HCEC 1CT (cell line): ENCODE data around the gene TBL1Y.
"Not testable (repeated sequence)": the region's sequence is repeated elsewhere in the genome, so short reads cannot be mapped to it uniquely, and the experiment has no call there.

Experiments
- DNase-seq: peaks from one replicate; pipeline ENCODE4 v3.0.0-alpha.2; 2017

Gene TBL1Y

DNA sequence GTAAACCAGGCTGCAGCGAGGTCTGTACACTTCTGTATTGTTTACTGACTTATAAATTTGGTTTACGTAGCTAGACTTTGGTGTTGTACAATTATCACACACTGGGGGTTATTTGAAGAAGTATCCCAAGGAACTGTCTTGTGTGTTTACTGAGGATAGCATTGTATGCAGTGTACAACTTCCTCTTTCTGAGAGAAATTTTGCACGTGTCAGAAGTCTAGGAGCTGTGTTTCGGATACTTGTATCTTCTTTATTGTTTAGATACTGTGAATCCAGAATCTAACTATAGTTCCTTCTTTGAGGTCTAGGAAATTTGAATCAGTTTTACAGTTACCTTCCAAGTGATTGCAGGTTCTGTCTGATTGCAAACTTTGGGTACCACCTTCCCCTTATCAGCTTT is 64.5 kb downstream of the TBL1Y start:
- no peak for DNase-seq

DNA sequence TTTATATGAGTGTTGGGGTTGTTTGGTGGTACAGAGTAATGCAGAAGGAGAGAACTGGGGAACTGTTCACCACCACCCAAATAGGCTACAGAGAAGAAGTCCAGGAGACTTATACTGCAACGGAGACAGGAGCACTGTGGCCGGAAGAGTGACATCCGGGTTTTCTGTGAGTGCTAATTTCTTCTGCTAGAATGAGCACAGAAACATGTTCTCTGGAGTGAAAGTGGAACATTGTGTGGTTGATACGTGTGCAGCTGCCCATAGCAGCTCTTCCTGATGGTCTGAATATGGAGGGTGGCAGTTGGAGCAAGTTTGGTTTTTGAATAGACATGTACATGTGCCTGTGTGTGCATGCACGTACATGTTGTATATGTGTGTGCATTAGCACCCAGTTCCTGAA is 67.3 kb downstream of the TBL1Y start:
- DNase-seq: no peak

DNA sequence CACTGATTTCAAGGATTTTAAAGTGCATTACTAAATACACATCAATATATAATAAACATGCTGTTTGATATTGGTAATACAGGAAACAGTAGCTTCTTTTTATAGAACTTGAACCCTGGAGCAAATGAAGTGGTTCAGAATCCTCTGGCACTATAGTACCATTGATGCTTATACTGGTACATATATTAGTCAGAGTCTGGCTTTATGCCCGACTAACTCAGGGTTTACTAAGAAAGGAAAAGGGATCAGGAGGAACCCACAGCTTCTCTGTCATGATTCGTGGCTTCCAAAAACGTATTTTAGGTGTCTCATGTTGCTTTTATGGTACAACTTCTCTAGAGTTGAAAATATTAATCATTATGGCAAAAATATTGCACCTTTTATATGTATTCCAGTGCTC is 72.7 kb downstream of the TBL1Y start:
- DNase-seq: no peak

DNA sequence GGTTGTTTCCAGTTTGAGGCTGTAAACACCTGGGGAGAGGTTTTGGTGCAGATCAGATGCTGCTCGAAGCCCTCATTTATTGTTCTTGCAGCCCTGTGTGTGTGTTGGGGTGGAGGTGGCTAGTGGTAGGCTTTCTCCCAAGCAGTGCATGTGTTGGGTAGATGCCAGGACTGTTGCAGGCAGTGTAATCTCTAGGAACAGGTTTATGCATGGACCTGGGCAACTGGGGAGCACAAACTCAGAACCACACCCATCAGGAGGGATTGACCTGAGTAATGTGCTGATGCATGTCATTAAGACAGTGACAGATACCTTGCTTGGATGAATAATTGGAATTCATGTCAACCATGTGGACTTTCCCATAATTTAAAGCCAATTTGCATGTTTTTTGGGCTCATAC is 77.3 kb downstream of the TBL1Y start:
- DNase-seq: no peak

DNA sequence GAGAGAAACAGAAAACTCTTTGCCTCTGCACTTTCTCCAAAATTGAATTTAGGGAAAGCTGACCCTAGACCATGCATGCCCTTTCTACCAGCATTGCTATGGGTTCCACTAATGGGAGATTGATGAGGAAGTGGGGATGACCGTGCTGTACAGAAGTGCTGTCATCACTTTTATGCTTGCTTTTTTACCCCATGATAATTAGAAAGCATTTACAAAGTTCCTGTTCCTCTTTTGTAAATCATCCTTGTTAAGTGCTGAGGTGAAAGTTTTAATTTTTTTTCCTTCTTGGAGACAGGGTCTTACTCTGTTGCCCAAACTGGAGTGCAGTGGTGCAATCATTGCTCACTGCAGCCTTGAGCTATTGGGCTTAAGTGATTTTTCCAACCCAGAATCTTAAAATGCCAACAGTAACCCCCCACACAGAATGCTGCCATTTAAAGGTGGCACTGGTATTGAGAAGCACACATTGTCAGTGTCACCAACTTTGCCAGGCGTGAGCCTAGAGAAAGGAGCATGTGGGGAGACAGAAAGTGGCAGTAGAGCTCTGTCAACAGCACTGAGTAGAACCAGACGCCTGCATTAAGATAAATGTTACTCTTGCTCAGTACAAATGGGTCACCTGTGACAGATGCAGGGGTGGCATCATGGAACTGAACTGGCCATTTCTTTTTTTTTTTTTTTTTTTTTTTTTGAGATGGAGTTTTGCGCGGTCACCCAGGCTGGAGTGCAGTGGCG is 79.6 kb downstream of the TBL1Y start:
- no peak for DNase-seq

DNA sequence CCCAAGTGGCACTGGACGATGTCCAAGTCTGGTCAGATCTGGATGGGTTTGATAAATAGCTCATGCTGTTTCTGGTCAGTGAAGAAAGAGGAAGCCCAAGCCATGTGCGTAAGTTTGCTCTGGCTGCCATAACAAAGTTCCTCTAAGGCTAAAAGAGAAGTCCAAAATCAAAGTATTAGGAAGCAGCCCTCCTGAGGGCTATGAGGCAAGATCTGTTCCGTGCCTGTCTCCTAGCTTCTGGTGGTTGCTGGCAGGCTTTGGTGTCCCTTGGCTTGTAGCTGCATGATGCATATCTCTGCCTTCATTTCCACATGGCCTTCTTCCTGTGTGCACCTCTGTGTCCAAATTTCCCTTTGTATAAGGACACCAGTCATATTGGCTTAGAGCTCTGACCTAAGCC is 81.5 kb downstream of the TBL1Y start:
- no peak for DNase-seq

DNA sequence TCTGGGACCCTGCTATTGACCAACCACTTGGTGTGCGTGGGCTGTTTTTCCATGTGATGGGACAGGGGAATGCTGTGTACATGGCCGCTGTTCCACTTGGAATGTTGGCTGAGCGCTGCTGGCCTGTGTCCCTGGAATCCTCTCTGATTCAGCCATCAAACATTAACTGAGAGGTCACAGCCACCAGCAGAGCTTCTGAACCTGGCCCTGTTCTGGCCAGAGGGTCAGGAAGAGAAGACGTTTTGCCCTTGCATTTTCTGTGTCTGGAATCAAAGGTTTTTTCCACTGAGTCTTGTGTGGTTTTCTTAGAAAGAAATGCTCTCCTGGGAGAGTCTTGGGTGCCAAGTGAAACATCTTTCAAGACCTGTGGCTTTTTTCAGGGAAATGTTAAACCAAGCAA is 85.5 kb downstream of the TBL1Y start:
- DNase-seq: no peak

DNA sequence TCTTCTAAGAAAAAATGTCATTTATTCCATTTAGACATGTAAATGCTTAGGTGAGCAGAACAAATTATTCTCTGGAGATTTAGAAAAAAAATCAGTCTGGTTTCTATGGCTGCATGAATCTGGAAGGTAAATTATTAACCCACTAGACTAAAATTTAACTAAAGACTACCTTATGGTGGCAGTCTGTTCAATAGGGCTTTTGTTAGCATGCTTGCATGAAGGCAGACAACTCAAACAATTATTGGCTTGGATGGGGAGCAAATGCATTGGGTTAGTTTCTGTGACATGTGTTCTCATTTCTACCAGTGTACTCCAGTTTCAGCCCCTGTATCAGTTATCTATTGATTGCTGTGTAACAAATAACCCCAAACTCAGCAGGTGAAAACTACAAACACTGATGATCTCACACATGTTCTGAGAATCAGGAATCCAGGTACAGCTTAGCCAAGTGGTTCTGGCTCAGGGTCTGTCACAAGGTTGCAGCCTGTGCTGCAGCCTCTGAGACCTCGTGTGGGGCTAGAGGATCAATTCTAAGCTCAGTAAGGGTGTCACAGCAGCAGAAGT is 87.1 kb downstream of the TBL1Y start:
- no peak for DNase-seq

DNA sequence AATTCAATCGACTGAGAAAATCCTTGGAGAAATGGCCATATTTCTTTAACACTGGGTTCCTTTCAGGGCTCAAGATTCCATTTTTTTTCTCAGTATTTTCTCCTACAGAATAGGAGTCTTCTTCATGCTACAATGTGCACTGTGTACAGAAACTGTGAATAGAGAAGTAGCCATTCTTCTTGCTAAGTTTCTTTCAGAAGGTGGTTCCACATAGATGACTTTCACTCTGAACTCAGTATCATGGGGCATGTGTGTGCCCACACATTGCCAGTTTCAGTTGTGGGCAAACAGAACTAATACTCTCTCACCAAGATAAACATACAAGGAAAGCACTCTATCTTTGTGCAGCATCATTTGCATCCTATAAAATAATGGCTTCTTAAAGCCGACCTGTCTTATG is 89.4 kb downstream of the TBL1Y start:
- no peak for DNase-seq

DNA sequence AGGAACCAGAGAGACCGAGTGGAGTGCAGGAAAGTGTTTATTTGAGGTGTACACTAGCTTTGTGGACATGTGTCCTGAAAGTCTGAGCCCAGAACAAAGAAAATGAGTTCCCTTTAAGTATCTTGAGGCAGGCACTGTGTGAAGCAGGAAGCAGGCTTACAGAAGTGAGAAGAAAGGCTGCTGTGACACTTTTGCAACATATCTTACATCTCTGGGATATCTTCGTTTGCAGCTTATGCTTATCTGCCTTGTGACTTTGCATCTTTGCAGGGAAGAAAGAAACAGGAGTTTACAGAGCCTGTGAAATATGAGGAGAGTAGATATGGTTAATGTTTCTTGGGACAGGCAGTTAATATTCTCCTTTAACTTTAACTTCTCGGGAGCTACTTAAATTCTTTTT is 92.1 kb downstream of the TBL1Y start:
- no peak for DNase-seq

DNA sequence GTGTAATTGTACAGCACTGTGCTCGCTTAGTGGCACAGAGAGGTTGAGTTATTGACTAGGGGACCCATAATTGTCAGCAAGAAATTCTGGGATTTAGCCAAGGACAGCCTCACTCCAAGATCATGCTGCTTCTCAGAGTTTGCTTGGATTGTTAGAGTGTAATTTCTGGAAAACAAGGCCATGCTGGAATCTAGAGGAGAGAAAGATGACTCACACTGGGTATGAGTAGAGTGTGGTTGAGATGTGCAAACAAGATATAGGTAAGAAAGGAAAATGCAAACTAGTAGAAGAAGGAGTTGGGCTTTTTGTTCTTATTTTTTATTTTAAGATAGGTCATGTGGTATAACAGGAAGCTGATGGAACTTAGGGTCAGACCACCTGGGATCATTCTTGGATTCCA is 97.4 kb downstream of the TBL1Y start:
- no peak for DNase-seq

DNA sequence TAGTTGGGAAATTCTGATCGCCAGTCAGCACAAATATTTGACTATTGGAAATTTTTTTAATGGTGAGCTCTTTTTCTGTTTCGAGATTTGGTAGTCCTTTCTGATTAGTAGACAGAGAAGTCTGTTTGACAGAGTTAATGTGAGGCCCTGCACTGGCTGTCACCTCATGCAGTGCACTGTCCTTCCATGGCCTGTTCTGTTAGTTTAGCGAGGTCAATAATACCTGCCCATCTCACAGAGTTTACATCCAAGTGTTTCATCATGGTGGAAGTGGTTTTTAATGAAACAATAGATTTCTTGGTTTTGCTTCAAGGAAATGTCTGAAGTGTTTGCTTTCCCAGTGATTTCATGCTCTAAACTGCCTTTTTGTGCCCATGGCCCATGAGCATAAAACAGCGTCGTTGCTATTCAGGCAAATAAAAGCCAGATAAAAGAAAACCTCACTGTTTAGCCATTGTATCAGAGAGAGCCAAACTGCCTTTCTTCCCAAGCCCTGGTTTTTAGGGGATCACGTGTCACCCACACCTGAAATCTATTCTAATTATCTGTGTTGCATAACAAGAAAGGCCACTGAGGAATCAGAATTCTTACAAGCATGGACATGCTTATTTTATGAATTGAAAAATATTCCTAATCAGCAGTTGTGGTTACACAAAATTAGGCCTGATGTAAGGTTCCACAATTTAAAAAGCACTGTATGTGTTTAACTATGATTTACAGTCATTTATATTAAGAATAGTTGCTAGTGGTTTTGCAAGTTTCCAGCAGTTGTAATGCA is 98.3 kb downstream of the TBL1Y start:
- DNase-seq: no peak

DNA sequence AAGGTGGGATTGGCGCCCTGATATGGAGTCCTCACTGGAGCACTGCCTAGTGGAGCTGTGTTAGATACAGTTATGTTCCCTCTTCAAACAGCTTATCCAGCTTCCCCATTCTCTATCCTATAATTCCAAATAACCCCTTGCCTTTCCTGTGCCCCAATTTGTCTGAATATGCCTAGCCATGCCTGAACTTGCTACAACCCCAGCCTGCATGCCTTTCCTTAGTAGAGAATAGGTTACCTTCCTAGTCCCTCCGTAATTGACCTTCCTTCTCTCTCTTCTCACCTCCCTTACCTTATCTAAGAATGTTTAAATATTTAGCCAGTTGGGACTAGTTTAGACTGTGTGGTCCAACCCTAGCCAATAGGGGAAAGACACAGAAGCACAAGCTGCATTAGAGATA is 102.6 kb downstream of the TBL1Y start:
- no peak for DNase-seq

DNA sequence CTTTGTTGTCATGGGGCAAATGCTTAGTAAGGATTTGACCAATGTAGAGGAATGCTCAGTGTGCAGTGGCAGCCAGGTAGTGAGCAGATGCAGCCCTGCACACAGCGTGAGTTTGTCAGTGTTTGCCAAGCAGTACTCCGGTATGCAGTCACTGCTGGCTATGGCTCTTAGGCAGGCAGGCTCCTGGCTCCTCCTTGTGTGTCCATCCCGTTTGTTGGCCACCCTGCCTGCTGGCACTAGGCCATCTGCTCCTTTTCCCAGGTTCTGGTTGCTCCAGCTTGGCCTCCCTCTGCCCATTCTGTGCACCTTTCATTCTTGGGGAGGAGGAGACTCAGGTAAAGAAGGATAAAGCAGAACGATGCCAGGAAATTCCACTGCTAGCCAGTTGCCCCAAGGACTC is 106.0 kb downstream of the TBL1Y start:
- DNase-seq: no peak

DNA sequence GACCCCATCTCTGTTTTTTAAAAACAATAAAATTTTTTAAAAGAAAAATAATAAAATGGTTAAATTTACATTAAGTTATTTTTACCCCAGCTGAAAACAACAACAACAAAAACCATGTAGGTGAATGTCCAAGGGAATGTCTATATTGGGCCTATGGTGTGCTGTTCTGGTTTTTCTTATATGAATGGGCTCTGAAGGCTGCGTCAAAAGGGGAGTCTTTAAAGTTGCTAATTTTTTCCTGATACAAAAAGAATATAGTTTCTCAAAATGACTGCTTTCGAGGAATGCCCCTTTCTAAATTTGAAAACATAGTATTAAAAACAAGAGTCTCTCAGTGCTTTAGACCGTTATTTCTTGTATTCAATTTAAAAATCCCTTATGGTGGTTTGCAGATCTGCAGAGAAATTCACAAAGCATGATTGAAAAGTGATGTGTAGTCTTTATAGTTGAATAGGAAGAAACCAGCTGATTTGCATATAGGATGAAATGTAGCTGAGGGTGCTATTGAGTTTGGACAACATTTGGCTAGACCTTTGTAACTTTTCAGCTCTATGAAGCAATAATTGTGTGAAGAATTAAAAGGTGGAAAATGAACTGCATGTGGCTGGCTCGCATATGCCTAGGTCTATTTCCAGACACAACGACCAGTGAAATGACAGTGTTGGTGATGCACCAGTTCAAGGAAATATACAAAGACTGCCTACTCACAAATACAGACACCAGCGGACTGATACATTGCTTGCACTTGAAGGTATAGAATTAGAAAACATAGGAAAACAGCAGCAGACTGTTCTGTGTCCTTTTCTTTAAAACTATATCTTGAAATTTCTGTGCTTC is 107.0 kb downstream of the TBL1Y start:
- DNase-seq: no peak

DNA sequence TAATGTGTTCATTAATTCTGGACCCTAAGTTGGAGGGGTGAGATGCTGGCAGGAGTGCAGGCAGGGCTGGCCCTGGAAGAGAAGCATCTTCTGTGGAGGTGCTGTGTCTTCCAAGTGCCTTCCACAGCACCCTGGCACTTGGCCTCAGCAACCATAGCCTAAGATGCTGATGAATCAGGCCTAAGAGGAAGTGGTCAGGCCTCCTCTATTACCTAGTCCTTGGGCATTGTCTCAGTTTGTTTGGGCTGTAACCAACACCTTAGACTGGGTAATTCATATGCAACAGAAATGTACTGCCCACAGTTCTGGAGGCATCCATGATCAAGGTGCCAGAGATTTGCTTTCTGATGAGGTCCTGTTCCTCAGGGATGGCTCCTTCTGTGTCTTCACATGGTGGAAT is 128.5 kb downstream of the TBL1Y start:
- no peak for DNase-seq

DNA sequence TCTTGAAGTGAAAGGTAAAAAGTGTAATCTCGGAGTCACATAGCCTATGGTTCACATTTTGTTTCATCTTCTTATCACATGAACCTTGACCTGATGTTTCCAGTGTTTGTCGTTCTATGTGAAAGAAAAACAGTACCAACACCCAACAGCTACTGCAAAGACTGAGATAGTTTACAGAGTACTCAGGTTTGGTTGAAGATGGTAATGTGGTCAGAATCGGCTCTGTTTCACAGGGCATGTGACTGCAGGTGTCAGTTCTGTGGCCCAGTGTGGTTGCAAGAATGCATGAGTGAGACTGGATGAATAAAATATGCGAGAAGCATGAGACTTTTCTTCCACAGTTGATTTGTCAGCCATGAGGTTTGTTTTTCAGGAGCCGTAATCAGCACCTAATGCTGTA is 130.2 kb downstream of the TBL1Y start:
- DNase-seq: no peak

DNA sequence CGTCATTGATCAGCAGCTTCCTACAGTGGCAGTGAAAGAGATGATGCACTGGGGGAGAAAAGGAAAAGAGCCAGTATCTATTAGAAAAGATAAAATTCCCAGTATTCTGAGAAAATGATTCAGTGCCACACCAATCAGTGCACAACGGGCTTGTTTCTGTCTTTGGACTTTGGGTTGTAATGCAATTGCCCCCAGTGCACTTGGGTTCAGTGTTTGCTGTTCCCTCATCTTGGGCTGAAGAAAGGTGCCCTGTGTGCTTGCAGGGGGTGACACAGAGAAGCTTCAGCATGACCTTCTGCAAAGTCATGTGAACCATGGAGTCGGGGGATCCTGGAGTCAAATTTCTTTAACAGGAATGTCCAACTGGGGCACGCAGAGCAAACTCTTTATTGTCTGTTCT is 131.5 kb downstream of the TBL1Y start:
- no peak for DNase-seq

DNA sequence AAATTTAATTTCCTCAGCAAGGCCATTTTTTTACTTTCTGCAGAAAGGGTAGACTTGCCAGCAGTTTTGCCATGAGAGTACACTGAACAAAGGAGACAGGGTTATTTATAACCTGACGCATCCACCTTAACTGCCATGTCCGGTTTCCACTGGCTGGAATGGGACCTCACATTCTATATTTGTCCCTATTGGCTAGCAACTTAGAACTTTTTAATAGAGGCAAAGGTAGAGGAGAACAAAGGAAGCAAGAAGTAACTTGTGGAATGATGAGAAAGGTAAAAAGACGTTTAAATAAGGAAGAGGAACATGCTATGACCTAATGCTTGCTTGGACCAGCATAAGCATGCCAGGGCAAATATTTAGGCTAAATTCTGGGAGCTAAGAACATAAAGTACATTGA is 142.0 kb downstream of the TBL1Y start:
- DNase-seq: not testable (repeated sequence)

DNA sequence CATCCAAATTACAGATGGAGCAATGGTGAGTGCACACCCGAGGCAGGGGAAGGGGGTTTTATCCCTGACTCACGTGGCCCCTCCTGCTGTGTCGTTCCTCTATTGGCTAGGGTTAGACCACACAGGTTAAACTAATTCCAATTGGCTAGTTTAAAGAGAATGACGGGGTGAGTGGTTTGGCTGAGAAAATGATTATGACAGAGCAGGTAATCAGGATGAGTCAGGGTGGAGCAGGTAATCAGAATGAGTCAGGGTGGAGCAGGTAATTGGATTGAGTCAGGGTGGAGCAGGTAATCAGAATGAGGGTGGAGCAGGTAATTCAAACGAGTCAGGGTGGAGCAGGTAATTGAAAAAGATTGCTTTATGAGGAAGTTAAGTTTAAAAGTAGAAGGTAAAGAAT is 146.4 kb downstream of the TBL1Y start:
- DNase-seq: no peak

DNA sequence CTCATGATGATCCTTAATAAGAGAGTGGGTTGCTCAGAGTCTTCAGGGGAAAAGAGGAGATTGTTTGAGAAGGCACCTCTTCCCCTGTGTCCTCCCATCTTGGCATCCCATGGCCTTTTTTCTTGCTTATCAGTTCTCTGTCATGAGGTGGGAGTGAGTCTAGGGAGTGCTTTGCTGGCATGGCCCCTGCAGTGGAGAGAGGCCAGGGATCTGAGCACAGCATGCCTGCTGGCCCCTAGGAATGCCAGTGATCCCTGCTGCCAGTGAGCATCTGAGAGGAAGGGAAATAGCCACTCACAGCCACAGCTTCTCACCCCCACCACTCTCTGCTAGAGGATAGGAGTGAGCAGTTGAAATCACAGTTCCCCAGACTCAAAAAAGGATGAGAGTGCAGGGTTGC is 168.2 kb downstream of the TBL1Y start:
- DNase-seq: no peak

DNA sequence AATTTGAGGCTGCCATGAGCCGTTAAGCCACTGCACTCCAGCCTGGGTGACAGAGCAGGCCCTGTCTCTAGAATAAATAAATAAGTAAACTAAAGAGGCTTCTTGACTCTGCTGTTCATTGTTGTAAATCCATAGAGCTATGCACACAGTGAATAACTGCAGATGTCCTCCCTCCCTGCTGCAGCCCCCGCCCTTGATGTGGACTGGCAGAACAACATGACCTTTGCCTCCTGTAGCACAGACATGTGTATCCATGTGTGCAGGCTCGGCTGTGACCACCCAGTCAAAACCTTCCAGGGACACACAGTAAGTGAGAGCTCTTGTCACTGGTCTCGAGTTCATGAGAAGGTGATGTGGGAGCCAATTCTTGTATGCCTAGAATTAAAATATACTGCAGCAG is 170.1 kb downstream of the TBL1Y start:
- not testable (repeated sequence) for DNase-seq

DNA sequence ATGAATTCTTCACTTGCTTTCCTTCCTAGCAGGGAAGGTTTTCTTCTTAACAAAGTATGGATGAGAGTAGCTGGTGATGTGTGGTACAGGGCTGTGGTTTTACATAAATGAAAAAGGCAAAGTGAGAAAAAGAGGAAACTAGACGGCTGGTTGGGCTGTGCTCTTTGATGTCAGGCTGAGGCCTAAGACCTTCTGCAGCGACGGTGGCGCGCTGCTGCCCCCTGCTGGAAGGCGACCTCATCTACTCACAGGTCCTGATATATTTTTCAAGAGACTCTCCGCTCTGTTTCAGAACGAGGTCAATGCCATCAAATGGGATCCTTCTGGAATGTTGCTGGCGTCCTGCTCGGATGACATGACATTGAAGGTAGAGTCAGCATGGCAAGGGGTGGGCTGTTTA is 175.1 kb downstream of the TBL1Y start:
- DNase-seq: no peak

DNA sequence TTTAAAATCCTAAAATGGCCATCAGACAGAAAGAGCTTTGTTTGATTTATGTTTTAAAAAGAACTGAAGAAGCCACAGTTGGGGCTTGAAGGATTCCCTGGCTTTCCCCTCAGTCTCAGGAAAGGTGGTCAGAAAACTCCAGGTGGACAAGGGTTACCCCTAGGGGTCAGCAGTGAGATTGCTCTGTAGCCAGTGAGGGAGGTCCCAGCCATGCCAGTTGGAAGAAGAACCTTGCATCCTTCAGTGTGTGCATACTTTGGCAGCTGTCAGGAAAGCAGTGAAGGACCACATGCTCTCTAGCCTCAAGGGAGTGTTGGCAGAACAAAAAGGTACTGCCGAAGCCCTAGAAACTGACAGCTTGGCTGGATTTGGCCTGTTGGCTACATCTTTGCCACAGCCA is 182.3 kb downstream of the TBL1Y start:
- no peak for DNase-seq
